NB4 (cell line): ENCODE measurements around the gene ABCC3.
A peak's percentile ranks its signal among the peaks of the same experiment; 100 is the strongest.
"Not testable (repeated sequence)": the region's sequence is repeated elsewhere in the genome, so short reads cannot be mapped to it uniquely, and the experiment has no call there.

Experiments
- DNase-seq: peaks from one replicate; pipeline ENCODE4 v3.0.0; 2010; ENCODE audit warnings: low read depth
- H3K4me3 ChIP-seq: one replicate; pipeline ENCODE4 v1.5.1; 2011; ENCODE audit warnings: mild to moderate bottlenecking, low read depth, low read length, moderate library complexity
- MYC ChIP-seq: IDR thresholded peaks from 2 replicates; pipeline ENCODE4 v1.6.1; 2011; ENCODE audit warnings: low read depth, low read length
- POLR2A ChIP-seq: IDR thresholded peaks from 2 replicates; pipeline ENCODE4 v1.6.1; 2011; ENCODE audit warnings: mild to moderate bottlenecking; ENCODE audit not compliant: insufficient read length; ENCODE audit errors: extremely low read depth
- TF ChIP-seq, protein P1 (sequence below): IDR thresholded peaks from one replicate; pipeline ENCODE4 v1.5.1; 2012; ENCODE audit warnings: low read depth, low read length
- TF ChIP-seq, protein P2 (sequence below): IDR thresholded peaks from 2 replicates; pipeline ENCODE4 v1.6.1; 2011; ENCODE audit warnings: low read depth, low read length

ABCC3 gene

DNA sequence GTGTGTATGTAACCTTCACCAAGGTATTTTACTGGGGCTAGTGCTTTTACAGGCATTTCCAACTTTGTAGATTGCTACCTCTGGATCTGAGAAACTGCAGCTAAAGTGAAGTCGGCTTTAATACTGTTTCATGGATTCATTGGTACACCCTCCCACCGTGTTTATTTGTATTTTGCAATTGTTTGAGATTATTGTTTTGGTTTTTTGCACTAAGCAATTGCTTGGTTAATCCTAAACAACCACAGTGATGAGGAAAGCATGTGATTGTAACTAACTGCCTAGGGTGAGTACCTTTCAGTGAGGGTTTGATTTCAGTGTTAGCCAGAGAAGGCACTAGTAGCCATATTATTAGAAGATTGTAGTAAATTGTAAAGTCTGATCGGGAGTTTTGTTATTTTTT lies 88.1 kb downstream of the ABCC3 start:
- DNase-seq: no peak
- H3K4me3 ChIP-seq: peak overlapping the region; percentile 90
- TF ChIP-seq MYC (no peak), POLR2A (no peak)
- TF ChIP-seq, protein P1, sequence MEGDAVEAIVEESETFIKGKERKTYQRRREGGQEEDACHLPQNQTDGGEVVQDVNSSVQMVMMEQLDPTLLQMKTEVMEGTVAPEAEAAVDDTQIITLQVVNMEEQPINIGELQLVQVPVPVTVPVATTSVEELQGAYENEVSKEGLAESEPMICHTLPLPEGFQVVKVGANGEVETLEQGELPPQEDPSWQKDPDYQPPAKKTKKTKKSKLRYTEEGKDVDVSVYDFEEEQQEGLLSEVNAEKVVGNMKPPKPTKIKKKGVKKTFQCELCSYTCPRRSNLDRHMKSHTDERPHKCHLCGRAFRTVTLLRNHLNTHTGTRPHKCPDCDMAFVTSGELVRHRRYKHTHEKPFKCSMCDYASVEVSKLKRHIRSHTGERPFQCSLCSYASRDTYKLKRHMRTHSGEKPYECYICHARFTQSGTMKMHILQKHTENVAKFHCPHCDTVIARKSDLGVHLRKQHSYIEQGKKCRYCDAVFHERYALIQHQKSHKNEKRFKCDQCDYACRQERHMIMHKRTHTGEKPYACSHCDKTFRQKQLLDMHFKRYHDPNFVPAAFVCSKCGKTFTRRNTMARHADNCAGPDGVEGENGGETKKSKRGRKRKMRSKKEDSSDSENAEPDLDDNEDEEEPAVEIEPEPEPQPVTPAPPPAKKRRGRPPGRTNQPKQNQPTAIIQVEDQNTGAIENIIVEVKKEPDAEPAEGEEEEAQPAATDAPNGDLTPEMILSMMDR: no peak
- TF ChIP-seq, protein P2, sequence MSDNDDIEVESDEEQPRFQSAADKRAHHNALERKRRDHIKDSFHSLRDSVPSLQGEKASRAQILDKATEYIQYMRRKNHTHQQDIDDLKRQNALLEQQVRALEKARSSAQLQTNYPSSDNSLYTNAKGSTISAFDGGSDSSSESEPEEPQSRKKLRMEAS: no peak

DNA sequence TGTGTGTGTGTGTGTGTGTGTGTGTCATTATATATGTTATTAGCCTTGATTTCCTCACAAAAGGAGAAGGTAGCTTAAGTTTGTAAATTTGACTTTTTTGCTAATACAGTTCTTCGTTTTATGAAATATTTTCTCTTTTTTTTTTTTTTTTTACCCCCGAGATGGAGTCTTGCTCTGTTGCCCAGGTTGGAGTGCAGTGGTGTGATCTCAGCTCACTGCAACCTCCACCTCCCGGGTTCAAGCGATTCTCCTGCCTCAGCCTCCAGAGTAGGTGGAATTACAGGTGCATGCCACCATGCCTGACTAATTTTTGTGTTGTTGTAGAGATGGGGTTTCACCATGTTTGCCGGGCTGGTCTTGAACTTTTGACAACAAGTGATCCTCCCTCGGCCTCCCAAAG lies 89.9 kb downstream of the ABCC3 start:
- not testable (repeated sequence) for H3K4me3 ChIP-seq, DNase-seq

DNA sequence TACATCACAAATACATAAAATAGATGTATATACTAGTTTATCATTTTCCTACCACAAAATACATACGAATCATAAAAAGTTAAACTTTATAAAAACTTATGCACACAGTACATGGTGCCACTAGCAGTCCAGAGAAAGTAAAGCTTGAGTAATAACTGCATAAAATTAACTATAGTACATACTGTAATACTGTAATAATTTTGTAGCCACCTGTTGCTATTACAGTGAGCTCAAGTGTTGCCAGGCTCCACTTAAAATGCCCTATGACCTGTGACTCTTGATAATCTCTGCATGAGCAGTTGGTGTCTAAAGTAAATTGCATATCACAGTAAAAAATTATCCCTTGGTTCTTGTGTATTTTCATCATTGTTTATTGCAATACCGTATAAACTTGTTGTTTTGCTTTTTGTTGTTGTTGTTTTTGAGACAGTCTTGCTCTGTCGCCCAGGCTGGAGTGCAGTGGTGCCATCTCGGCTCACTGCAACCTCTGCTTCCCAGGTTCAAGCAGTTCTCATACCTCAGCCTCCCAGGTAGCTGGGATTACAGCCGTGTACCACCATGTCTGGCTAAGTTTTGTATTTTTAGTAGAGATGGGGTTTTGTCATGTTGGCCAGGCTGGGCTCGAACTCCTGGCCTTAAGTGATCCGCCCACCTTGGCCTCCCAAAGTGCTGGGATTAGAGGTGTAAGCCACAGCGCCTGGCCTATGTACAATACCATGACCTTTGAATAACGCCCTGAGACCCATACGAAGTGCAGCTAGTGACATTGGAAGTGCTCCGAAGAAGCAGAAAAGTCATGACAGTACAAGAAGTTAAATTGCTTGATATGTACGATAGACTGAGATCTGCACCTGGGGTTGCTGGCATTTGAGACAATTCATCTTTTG lies 91.3 kb downstream of the ABCC3 start:
- no peak overlapping the region for H3K4me3 ChIP-seq
- DNase-seq: no peak
- TF ChIP-seq MYC: no peak
- TF ChIP-seq, protein P1: no peak
- TF ChIP-seq, protein P2: no peak
- no peak for TF ChIP-seq POLR2A

DNA sequence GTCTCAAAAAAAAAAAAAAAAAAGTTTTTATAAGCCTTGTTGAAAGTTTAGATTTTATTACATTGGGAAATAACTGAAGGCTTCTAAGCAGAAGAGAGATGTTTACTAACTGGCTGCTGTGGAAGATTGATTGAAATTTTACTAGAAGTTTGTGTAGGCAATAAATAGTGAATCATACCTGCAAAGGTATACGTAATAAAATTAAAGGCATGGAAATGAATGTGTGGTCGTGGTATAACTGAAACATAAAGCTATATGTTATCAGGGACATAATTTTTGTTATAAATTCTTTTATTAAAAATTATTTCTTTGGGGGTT lies 93.4 kb downstream of the ABCC3 start:
- TF ChIP-seq, protein P1: no peak
- no peak for TF ChIP-seq MYC
- TF ChIP-seq, protein P2: no peak
- TF ChIP-seq POLR2A: no peak
- no peak for DNase-seq
- H3K4me3 ChIP-seq: no peak overlapping the region

DNA sequence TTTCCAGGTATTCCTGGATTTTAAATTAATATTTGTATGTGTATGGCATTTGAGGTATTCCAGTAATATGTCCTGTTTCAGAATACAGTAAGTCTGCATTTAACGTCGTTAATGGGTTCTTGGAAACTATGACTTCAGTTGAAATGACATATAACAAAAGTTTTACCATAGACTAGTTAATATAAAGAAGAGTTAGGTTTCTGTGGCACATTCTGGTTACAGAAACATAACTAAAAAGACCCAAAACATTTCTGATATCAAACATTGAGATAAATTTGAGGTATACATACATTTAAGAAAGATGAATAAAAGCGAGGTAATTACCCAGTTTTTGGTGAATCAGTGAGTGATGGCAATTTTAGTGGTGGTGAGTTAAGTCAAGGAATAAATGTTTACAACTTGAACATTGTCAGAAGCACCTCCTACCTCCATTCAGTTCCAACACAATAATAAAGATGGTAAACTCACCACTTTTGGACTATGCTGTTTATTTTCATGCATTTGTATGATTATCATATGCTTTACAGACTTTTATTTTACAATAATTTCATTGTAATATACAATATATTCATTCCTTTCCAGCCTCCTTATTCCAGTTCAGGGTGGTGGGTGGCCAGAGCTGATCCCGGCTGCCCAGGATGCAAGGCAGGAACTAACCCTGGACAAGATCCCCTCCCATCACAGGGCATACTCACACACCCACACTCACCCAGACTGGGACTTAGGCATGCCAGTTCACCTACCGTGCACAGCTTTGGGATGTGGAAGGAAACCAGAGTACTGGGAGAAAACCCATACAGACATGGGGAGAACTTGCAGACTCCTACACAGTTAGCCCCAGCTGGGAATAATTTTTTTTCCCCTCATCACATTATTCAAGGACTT lies 94.4 kb downstream of the ABCC3 start:
- no peak for DNase-seq
- H3K4me3 ChIP-seq: no peak overlapping the region
- TF ChIP-seq, protein P1: no peak
- TF ChIP-seq POLR2A (no peak), MYC (no peak)
- TF ChIP-seq, protein P2: no peak
